Ureter (tissue), 1 donor: Measurements from ENCODE around the gene PTEN. TPM values are rescaled to one million over a fixed set of nuclear protein-coding genes. Genes with fewer than 3 reads are reported as not detected.

Source experiments
- DNase-seq: peaks from one replicate; pipeline ENCODE4 v3.0.0-alpha.2; 2020; ENCODE audit warnings: low spot score
- total RNA-seq: library from RNA; stranded (reverse); gene quantifications from one replicate; pipeline ENCODE4 v1.2.4, GENCODE V29; 2023
- donor health status: DM: yes; HTN: yes; CAD: no.

Gene PTEN
- total RNA-seq, 1 donor from 2014 or later = 159 TPM

DNA sequence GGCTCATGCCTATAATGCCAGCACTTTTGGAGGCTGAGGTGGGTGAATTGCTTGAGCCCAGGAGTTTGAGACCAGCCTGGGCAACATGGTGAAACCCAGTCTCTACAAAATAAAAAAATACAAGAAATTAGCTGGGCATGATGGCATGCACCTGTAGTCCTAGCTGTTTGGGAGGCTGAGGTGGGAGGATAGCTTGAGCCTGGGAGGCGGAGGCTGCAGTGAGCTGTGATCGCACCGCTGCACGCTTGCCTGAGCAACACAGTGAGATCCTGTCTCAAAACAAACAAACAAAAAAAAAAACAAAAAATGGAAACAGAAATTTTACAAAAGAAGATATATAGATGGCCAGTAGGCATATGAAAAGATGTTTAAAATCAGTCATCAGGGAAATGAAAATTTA is 57.1 kb downstream of the PTEN start:
- DNase-seq = no peak

DNA sequence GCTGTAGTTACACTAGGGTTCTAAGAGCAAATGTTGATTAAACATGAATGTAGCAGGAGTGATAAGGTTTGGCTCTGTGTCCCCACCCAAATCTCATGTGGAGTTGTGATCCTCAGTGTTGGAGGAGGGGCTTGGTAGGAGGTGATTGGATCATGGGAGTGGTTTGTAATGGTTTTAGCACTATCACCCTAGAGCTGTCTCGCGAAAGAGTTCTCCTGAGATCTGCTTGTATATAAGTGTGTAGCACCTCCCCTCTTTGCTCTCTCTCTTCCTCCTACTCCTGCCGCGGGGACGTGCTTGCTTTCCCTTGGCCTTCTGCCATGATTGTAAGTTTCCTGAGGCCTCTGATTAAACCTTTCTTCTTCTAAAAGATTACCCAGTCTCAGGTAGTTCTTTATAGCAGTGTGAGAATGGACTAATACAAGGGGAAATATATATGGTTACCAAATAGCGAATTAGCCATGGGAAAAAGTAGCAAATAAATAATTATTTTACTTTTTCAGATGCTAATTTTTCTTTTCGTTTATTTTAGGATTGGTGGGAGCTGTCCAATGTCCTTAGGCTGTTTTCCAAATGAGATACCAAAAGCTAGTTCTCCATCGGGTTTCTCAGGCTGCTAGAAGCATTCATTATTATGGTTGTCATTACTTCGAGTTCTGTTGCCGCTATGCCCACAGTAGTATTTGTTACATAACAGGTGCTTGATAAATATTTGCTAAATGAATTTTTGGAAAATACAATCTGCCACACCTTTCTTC is 58.7 kb downstream of the PTEN start:
- DNase-seq = no peak

DNA sequence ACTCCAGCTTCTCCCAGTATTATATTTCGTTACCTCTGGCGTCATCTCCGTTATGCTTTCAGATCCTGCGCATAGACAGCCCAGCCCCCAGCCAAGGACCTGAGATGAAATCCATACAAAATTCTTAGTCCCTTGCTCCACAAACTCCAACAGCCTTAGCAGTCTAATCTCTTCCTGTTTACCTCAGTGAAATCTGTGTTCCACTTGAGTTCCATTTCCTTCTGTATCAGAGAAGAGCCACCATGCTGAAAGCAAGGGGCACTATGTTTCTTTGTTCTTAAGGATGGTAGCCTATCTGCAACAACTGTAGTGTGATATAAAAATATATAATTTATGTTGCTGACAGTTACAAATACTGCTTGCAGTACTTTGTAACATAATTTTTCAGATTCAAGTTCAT is 59.8 kb downstream of the PTEN start:
- no peak for DNase-seq

GRCh38 chr10:87925570-87925969 is 62.1 kb downstream of the PTEN start:
- no peak for DNase-seq

DNA sequence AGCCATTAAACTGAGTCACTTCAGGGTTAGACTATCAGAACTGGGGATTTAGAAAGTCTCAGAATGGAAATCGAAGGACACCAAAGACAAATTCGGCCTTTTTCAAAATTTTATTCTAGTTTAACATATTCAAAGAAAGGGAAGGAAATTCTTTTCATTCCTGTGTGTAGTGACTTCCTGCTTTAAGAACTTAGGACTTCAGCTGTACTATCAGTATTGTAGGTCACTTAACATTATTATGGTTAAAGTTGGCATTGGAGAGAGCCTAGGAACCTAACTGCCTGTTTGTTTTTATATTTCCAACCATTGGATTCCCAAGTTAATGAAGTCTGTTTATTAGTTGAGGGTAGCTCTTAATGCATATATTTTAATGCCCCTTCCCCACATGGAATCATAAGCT is 63.7 kb downstream of the PTEN start:
- no peak for DNase-seq

DNA sequence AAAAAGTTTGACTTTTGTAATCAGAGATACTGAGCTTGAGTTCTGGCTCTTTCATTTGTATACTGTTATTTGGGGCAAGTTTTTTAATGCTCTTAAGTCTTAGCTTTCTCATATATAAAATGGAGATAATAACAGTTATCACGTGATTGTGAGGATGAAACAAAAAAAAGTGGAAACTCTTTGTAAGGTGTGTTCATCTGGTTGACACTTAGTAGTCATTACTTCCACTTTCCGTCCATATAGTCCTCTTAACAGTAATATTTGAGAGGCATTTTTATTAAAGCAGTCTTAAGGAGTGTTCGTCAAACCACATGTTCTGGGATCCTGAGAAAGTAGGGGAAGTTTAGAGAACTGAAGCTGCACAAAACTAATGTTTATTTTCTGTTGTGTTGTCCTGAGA is 65.6 kb downstream of the PTEN start:
- no peak for DNase-seq

- no peak for DNase-seq
Measured at GRCh38 chr10:87930141-87930540, 66.7 kb downstream of the PTEN start.

DNA sequence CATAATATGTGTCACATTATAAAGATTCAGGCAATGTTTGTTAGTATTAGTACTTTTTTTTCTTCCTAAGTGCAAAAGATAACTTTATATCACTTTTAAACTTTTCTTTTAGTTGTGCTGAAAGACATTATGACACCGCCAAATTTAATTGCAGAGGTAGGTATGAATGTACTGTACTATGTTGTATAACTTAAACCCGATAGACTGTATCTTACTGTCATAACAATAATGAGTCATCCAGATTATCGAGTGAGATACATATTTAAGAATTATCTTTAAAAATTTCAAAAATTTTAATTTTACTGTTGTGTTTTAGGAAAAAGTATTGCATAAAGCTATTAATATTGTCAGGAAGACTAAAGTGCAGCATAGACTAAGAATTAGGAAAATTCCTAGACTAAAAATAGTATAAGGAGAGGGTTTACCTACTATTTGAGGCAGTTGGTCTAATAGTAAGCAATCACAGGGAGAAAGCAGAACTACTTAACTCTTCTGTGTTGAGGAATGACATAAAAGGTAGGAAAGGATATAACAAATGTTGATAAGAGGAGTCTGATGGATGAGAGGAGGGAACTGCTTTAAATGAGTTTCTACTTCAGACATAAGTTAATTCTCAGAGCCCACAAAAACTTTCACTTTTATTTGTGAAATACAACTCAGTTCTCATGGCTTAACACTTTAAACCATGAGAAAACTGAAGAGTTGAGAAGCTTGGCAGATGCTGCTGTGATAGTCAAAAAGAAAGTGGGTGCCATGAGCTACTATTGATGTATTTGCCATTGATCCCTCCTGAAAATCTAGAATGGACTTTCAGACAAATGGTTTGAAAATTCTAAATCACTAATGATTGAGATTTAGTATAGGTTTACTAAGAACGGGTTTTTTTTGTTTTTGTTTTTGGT is 67.8 kb downstream of the PTEN start:
- no peak for DNase-seq

GRCh38 chr10:87931836-87932230 is 68.4 kb downstream of the PTEN start:
- DNase-seq = no peak

DNA sequence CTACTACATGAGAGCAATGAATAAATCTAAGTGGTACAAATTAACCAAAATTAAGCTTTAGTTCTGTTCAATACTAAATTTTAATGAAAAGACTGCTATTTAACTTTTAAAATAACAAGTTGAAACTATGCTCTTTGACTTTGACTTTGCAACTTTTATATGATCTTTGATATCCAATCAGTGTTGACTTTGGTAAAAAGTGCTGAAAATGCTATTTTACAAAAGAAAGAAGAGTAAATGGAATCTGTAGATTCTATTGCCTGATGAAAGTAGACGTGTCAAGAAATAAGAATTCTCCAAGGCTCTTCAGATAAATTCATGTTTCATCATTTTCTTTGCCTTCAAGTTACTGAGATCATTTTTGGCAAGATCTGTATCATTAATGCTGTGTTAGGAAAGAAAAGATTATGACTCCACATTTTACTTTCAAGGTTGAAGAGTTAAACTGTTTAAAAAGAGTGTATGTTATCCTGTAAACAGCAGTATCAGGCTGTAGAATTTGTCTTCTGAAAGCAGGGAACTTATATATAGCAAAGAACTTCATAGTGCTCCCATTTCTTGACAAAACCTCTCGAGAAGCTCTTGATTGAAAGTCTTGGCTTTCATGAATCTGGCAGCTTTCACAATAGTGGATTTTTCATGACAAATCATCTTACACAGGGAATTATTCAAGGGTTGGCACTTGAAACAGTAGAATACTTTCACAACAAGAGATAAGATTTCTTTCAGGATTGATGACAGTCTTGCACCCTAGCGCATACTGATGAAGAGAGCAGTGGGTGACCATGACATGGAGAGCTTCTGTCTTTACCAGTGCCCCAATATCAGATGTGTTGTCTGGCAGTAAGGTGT is 72.1 kb downstream of the PTEN start:
- no peak for DNase-seq

DNA sequence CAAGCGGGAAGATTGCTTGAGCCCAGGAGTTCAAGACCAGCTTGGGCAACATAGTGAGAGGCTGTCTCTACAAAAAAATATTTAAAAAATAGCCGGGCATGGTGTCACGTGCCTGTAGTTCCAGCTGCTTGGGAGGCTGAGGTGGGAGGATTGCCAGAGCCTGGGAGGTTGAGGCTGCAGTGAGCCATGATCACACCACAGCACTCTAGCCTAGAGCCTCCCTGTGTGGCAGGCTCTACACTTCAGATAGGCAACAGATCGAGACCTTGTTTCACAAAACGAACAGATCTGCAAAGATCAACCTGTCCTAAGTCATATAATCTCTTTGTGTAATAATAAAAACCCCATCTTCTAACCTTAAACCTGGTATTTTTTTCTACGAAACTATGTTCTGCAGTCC is 76.8 kb downstream of the PTEN start:
- DNase-seq = no peak

DNA sequence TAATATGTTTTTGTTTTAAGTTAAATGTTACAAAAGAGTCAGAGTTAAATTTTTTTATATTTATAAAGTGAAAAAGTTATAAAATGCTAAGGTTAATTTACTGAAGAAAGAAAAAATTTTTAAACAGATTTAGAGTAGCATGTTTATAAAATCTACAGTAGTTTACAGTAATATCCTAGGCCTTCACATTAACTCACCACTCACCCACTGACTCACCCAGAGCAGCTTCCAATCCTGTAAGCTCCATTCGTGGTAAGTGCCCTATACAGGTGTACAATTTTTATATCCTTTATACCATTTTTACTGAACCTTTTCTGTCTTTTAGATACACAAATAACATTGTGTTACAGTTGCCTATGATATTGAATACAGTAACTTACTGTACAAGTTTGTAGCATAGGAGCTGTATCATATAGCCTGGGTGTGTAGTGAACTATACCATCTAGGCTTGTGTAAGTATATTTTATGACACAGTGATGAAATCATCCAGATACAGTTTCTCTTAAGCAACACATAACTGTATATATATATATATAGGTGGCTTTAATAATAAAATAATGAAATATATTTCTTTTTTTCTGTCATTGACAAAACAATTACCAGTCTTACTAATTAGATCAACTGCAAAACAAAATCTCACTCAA is 79.6 kb downstream of the PTEN start:
- DNase-seq = no peak

GRCh38 chr10:87945984-87946383 is 82.6 kb downstream of the PTEN start:
- no peak for DNase-seq

DNA sequence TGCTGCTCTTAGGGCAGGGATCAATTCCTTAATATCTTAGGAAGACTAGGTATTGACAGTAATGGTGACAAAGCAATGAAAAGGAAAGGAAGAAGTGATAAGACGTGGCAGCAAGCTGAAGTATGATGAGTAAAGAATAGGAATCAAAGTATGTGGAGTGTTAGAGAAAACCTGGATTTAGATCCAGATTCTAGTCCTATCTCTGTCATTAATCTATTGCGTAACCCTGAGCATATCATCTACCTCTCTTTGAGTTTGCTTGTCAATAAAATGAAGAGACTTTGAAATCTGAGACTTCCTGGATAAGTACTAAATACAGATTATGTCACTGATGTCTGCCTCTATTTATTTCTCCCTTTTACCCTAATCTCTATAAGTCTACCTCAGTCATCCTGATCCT is 89.2 kb downstream of the PTEN start:
- DNase-seq = no peak

- no peak for DNase-seq
Measured at GRCh38 chr10:87956055-87956454, 92.6 kb downstream of the PTEN start.

- no peak for DNase-seq
Measured at GRCh38 chr10:87957702-87958101, 94.3 kb downstream of the PTEN start.

- DNase-seq = no peak
Measured at GRCh38 chr10:87960230-87960629, 96.8 kb downstream of the PTEN start.

GRCh38 chr10:87961314-87961713 is 97.9 kb downstream of the PTEN start:
- DNase-seq = no peak

GRCh38 chr10:87966459-87966858 is 103.0 kb downstream of the PTEN start:
- no peak for DNase-seq

- DNase-seq = no peak
Measured at GRCh38 chr10:87973635-87974034, 110.2 kb downstream of the PTEN start.

DNA sequence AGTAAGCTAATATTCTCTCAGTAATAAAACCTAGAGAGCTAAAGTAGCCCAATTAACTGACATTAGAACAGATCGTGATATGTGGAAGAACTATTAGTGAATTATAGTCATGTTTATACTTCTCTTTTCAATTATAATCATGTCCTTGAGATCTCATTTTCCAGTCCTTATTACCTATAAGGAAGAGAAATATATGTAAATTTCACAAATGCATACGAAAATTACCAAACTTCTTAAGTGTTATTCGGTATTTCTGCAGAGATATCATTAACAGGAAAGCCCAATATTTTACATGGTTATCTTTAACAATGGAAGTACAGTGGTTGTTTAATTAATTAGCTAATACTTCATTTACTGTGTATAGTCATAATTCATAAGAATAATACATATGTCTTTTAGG is 110.7 kb downstream of the PTEN start:
- no peak for DNase-seq

GRCh38 chr10:87974769-87975168 is 111.3 kb downstream of the PTEN start:
- no peak for DNase-seq
